ENCODE data around the gene ARHGEF4.
A peak's percentile ranks its signal among the peaks of the same experiment; 100 is the strongest.

The ARHGEF4 gene

GRCh38 chr2:130851624-130852382 is 15.1 kb downstream of the ARHGEF4 start:
- no peak for DNase-seq

GRCh38 chr2:130852521-130853115 is 15.9 kb downstream of the ARHGEF4 start:
- no peak for DNase-seq

GRCh38 chr2:130853391-130853790 is 16.7 kb downstream of the ARHGEF4 start:
- no peak for DNase-seq

- DNase-seq, result no peak
Measured at GRCh38 chr2:130854301-130854700, 17.6 kb downstream of the ARHGEF4 start.

GRCh38 chr2:130864830-130865800 is 28.4 kb downstream of the ARHGEF4 start:
- DNase-seq, result peak; percentile 38

GRCh38 chr2:130869441-130870160 is 32.9 kb downstream of the ARHGEF4 start:
- no peak for DNase-seq

GRCh38 chr2:130870161-130870485 is 33.4 kb downstream of the ARHGEF4 start:
- DNase-seq, result no peak

GRCh38 chr2:130870779-130871178 is 34.1 kb downstream of the ARHGEF4 start:
- no peak for DNase-seq

- DNase-seq, result no peak
Measured at GRCh38 chr2:130871843-130872740, 35.4 kb downstream of the ARHGEF4 start.

GRCh38 chr2:130872741-130873125 is 36.0 kb downstream of the ARHGEF4 start:
- no peak for DNase-seq

- DNase-seq, result peak; percentile 65
Measured at GRCh38 chr2:130873700-130874346, 37.1 kb downstream of the ARHGEF4 start.

GRCh38 chr2:130874512-130874911 is 37.8 kb downstream of the ARHGEF4 start:
- no peak for DNase-seq

GRCh38 chr2:130875935-130876334 is 39.2 kb downstream of the ARHGEF4 start:
- DNase-seq, result no peak

- no peak for DNase-seq
Measured at GRCh38 chr2:130877258-130877657, 40.5 kb downstream of the ARHGEF4 start.

- no peak for DNase-seq
Measured at GRCh38 chr2:130878316-130878715, 41.6 kb downstream of the ARHGEF4 start.

- DNase-seq, result no peak
Measured at GRCh38 chr2:130878933-130879332, 42.2 kb downstream of the ARHGEF4 start.

GRCh38 chr2:130882111-130882690 is 45.5 kb downstream of the ARHGEF4 start:
- DNase-seq, result no peak

- no peak for DNase-seq
Measured at GRCh38 chr2:130882991-130883390, 46.3 kb downstream of the ARHGEF4 start.

GRCh38 chr2:130883496-130883895 is 46.8 kb downstream of the ARHGEF4 start:
- DNase-seq, result no peak

- no peak for DNase-seq
Measured at GRCh38 chr2:130884013-130884412, 47.3 kb downstream of the ARHGEF4 start.

GRCh38 chr2:130884503-130884902 is 47.8 kb downstream of the ARHGEF4 start:
- no peak for DNase-seq

Measured in fibroblast of skin of scalp (primary cell).